BLaER1 (cell line): ENCODE measurements around the gene SPIN4.

Experiments used
- H3K27ac ChIP-seq: shearing (Covaris generic); formaldehyde crosslinking; 2 replicates; pipeline ENCODE4 v1.8.1; 2022
- H3K27me3 ChIP-seq: shearing (Covaris generic); formaldehyde crosslinking; 2 replicates; pipeline ENCODE4 v1.8.1; 2022
- H3K36me3 ChIP-seq: shearing (Covaris generic); formaldehyde crosslinking; 2 replicates; pipeline ENCODE4 v1.8.1; 2022
- H3K4me1 ChIP-seq: shearing (Covaris generic); formaldehyde crosslinking; 2 replicates; pipeline ENCODE4 v1.8.1; 2022
- H3K4me2 ChIP-seq: shearing (Covaris generic); formaldehyde crosslinking; 2 replicates; pipeline ENCODE4 v1.8.1; 2022
- H3K4me3 ChIP-seq: shearing (Covaris generic); formaldehyde crosslinking; 2 replicates; pipeline ENCODE4 v1.8.1; 2022
- H3K9ac ChIP-seq: shearing (Covaris generic); formaldehyde crosslinking; 2 replicates; pipeline ENCODE4 v1.8.1; 2022
- H3K9me3 ChIP-seq: shearing (Covaris generic); formaldehyde crosslinking; 2 replicates; pipeline ENCODE4 v1.8.1; 2022
- H4K20me1 ChIP-seq: shearing (Covaris generic); formaldehyde crosslinking; 2 replicates; pipeline ENCODE4 v1.8.1; 2022
- Cebpa-rat ChIP-seq: shearing (Covaris generic); IDR thresholded peaks from 2 replicates; pipeline ENCODE4 v1.8.1; 2022

The SPIN4 gene

DNA sequence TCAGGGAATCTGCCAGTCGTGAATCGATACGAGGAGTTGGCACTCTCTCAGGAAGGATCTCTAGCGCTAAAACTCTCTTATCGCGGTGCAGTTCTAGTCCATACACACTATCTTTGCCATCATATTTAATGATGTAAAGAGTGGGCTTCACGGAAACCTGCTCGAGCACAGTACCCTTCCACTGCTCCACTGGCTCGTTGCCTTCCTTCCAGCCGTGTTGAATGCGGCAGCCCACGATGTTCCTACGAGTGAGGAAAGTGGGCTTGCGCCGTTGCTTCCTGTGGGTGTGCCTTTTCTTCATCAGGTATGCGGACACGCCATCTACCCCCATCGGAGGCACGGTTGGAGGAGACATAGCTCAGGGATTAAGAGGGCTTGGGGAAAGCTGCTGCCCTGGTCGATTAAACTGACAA is 661 bp downstream of the SPIN4 start:
- no peak for TF ChIP-seq Cebpa-rat
- Histone ChIP-seq H4K20me1 (no peaks in the 10 kb centered on the region), H3K27ac (peak overlapping the region; percentile 63), H3K36me3 (no peaks in the 10 kb centered on the region), H3K9ac (peak overlapping the region; percentile 75), H3K4me3 (peak overlapping the region; percentile 72), H3K9me3 (0 out of 2 replicates have a peak, but pooled peaks cover 8% of the 10 kb centered on the region), H3K27me3 (no peaks in the 10 kb centered on the region), H3K4me2 (peak overlapping the region; percentile 69), H3K4me1 (peaks cover 11% of the 10 kb centered on the region; the same call in 1 of the 2 replicates)

DNA sequence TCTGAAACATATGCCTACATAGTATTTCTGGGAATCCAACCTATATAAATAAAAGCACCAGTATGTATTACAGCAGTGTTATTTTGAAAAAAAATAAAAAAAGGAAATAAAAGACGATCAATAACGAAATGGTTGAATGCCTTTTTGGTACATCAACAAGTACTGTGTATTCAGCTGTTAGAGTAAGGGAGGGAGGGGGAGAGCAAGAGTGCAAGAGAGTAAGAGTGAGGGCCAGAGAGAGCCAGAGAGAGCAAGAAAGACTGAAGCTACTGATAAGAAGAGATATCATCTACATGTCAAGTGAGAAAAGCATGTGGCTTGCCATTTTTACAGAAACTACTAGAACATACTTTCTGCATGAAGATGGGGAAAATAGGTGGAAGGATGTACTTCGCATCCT is 1.8 kb downstream of the SPIN4 start:
- Histone ChIP-seq H3K9ac (no peak overlapping the region), H3K27me3 (no peaks in the 10 kb centered on the region), H3K4me1 (peaks cover 11% of the 10 kb centered on the region; the same call in 1 of the 2 replicates), H3K4me2 (peak overlapping the region; percentile 69), H3K4me3 (peak overlapping the region; percentile 72; the same call in 1 of the 2 replicates), H3K36me3 (no peaks in the 10 kb centered on the region), H3K27ac (no peak overlapping the region), H3K9me3 (0 out of 2 replicates have a peak, but pooled peaks cover 8% of the 10 kb centered on the region), H4K20me1 (no peaks in the 10 kb centered on the region)
- no peak for TF ChIP-seq Cebpa-rat

DNA sequence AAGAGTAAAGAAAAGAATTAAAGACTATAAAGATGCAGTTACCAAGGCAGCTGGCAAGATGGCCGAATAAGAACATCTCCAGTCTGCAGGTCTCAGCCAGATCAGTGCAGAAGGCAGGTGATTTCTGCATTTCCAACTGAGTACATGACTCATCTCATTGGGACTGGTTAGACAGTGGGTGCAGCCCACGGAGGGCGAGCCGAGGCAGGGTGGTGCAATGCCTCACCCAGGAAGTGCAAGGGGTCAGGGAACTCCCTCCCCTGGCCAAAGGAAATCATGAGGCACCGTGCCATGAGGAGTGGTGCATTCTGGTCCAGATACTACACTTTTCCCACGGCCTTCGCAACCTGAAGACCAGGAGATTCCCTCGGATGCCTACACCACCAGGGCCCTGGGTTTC is 20.5 kb downstream of the SPIN4 start:
- H3K4me2 ChIP-seq, result no peak overlapping the region
- no peak overlapping the region for H3K27ac ChIP-seq
- peaks cover 12% of the 10 kb centered on the region; the same call in 1 of the 2 replicates for H3K9me3 ChIP-seq
- no peak overlapping the region for H3K9ac ChIP-seq
- H3K27me3 ChIP-seq, result no peaks in the 10 kb centered on the region
- H3K4me3 ChIP-seq, result no peak overlapping the region
- no peaks in the 10 kb centered on the region for H3K36me3 ChIP-seq
- H3K4me1 ChIP-seq, result no peaks in the 10 kb centered on the region
- TF ChIP-seq Cebpa-rat, result no peak
- H4K20me1 ChIP-seq, result no peaks in the 10 kb centered on the region

DNA sequence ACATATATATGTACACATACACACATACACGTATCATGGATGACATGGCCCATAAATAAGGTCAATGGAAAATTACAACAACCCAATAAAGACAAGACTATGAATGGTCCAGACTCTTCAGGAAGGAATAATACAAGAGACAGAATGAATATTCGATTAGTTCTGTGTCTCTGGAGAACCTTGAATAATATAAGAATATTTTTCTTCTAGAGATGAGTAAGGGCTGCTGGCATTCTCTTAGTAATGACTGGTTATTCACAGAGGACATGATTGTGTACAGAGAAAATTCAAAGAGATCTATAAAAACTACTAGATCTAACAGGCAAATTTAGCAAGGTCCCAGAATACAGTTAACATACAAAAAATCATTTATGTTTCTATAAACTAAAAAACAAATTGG is 23.3 kb downstream of the SPIN4 start:
- H3K4me2 ChIP-seq, result no peak overlapping the region
- no peak overlapping the region for H3K9ac ChIP-seq

GRCh38 chrX:63299596-63299995 is 51.5 kb downstream of the SPIN4 start:
- Histone ChIP-seq H3K4me2 (no peak overlapping the region), H3K36me3 (no peaks in the 10 kb centered on the region), H3K9me3 (no peaks in the 10 kb centered on the region)

More for the DNA sequence above, 23.3 kb downstream of the SPIN4 start:
- Histone ChIP-seq H3K27me3 (no peaks in the 10 kb centered on the region), H3K27ac (no peak overlapping the region), H3K9me3 (0 out of 2 replicates have a peak, but pooled peaks cover 12% of the 10 kb centered on the region), H3K36me3 (no peaks in the 10 kb centered on the region), H4K20me1 (no peaks in the 10 kb centered on the region), H3K4me3 (no peak overlapping the region), H3K4me1 (no peaks in the 10 kb centered on the region)
- TF ChIP-seq Cebpa-rat, result no peak

More at GRCh38 chrX:63299596-63299995, 51.5 kb downstream of the SPIN4 start:
- TF ChIP-seq Cebpa-rat, result no peak
- Histone ChIP-seq H3K9ac (no peak overlapping the region), H4K20me1 (no peaks in the 10 kb centered on the region), H3K4me1 (no peaks in the 10 kb centered on the region), H3K27ac (no peak overlapping the region), H3K4me3 (no peak overlapping the region), H3K27me3 (no peaks in the 10 kb centered on the region)
